Upper lobe of left lung (tissue), 4 donors: Measurements from ENCODE around the gene KHNYN.

Experiments
- EP300 ChIP-seq, 4 donors: sonication (generic); formaldehyde crosslinking; IDR thresholded peaks; one replicate each; pipeline ENCODE4 v1.5.1; 2017; ENCODE audit warnings: antibody characterized with exemption in 4 of 4, control low read depth in 2 of 4
- POLR2A ChIP-seq, 4 donors: fragments of 450-650 bp; IDR thresholded peaks; one replicate each; pipeline ENCODE4 v1.5.1; 2016 to 2017; ENCODE audit warnings: antibody characterized with exemption in 4 of 4, mild to moderate bottlenecking in 2 of 4
- TF ChIP-seq, protein P1 (sequence below), 6 experiments: fragments of 450-650 bp in 4 of 6; fragments of 200-600 bp in 2 of 6; sonication (generic) in 2 of 6; IDR thresholded peaks; one replicate each; pipeline ENCODE4 v1.5.1; 2016 to 2019; ENCODE audit warnings: antibody characterized with exemption in 6 of 6

DNA sequence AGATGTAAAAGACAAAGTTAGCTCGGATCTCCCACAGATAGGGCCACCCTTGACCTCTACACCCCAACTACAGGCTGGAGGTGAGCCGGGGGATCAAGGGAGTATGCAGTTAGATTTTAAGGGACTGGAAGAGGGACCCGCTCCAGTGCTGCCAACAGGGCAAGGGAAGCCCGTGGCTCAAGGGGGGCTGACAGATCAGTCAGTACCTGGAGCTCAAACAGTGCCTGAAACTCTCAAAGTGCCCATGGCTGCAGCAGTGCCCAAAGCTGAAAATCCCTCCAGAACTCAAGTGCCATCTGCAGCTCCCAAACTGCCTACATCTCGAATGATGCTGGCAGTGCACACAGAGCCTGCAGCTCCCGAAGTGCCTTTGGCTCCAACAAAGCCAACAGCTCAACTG lies 20.6 kb upstream of the KHNYN start:
- TF ChIP-seq, protein P1, sequence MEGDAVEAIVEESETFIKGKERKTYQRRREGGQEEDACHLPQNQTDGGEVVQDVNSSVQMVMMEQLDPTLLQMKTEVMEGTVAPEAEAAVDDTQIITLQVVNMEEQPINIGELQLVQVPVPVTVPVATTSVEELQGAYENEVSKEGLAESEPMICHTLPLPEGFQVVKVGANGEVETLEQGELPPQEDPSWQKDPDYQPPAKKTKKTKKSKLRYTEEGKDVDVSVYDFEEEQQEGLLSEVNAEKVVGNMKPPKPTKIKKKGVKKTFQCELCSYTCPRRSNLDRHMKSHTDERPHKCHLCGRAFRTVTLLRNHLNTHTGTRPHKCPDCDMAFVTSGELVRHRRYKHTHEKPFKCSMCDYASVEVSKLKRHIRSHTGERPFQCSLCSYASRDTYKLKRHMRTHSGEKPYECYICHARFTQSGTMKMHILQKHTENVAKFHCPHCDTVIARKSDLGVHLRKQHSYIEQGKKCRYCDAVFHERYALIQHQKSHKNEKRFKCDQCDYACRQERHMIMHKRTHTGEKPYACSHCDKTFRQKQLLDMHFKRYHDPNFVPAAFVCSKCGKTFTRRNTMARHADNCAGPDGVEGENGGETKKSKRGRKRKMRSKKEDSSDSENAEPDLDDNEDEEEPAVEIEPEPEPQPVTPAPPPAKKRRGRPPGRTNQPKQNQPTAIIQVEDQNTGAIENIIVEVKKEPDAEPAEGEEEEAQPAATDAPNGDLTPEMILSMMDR (IDR thresholded peaks at IDR 0.05): no peak
- TF ChIP-seq POLR2A (IDR thresholded peaks at IDR 0.05): no peak
- no peak for TF ChIP-seq EP300 (IDR thresholded peaks at IDR 0.05)
